Activated gamma-delta T cell treated with anti-CD3 and anti-CD28 coated beads, Interleukin-2, amount 50 U/mL, for 16 hours (primary cell): Measurements from ENCODE around the gene ASPSCR1.

ENCODE experiments used
- DNase-seq: peaks from one replicate; pipeline ENCODE4 v3.0.0-alpha.2; 2020; ENCODE audit warnings: low read depth

Gene ASPSCR1

GRCh38 chr17:81977211-81977808, at the start of gene ASPSCR1:
TSS of gene ASPSCR1 (plus strand) at chr17:81977629. CDS start at chr17:81977647, 18 bp downstream.
- peak; percentile 86 for DNase-seq

- DNase-seq: peak; percentile 82
These were observed 49.5 kb upstream of the ASPSCR1 start, which contains the start of gene MAFG for GRCh38 chr17:81927653-81928543. TSS of gene MAFG (minus strand) at chr17:81927735. CDS start at chr17:81923185, 4,550 bp downstream.

- DNase-seq: no peak
These were observed 48.7 kb upstream of the ASPSCR1 start for GRCh38 chr17:81928544-81929252.

GRCh38 chr17:81929253-81930141, 47.9 kb upstream of the ASPSCR1 start:
- DNase-seq: no peak

GRCh38 chr17:81930142-81931125, 47.0 kb upstream of the ASPSCR1 start:
- DNase-seq: no peak

GRCh38 chr17:81931189-81931556, 46.3 kb upstream of the ASPSCR1 start:
- DNase-seq: no peak

- DNase-seq: no peak
These were observed 45.7 kb upstream of the ASPSCR1 start for GRCh38 chr17:81931557-81932332.

- DNase-seq: no peak
These were observed 45.0 kb upstream of the ASPSCR1 start for GRCh38 chr17:81932333-81932983.

- DNase-seq: no peak
These were observed 44.2 kb upstream of the ASPSCR1 start for GRCh38 chr17:81933178-81933699.

GRCh38 chr17:81934098-81934757, 43.2 kb upstream of the ASPSCR1 start:
- no peak for DNase-seq

- DNase-seq: no peak
These were observed 42.4 kb upstream of the ASPSCR1 start for GRCh38 chr17:81934850-81935708.

- DNase-seq: no peak
These were observed 41.7 kb upstream of the ASPSCR1 start for GRCh38 chr17:81935709-81936084.

- no peak for DNase-seq
These were observed 38.2 kb upstream of the ASPSCR1 start for GRCh38 chr17:81939218-81939617.

- DNase-seq: no peak
These were observed 37.5 kb upstream of the ASPSCR1 start for GRCh38 chr17:81939881-81940385.

- no peak for DNase-seq
These were observed 36.6 kb upstream of the ASPSCR1 start for GRCh38 chr17:81940538-81941483.
